ENCODE results near the gene GALNTL6. TPM values are rescaled to one million over a fixed set of nuclear protein-coding genes. Genes with fewer than 3 reads are reported as not detected.

GALNTL6 gene
- total RNA-seq, 1 donor, result under 0.01 TPM

GRCh38 chr4:172650758-172651530, 837.7 kb downstream of the GALNTL6 start:
- no peak overlapping the region for H3K4me2 ChIP-seq (ENCODE audit: insufficient read depth, low read length)
- no peaks in the 10 kb centered on the region for H3K27me3 ChIP-seq (ENCODE audit: insufficient read depth, low read length)
- no peak for DNase-seq (ENCODE audit: insufficient read length, low spot score, missing footprints)
- H2AFZ ChIP-seq (ENCODE audit: low read length), result no peak overlapping the region
- no peaks in the 10 kb centered on the region for H3K36me3 ChIP-seq (ENCODE audit: insufficient read depth, low read length)
- H3K9me3 ChIP-seq (ENCODE audit: low read depth, low read length), result no peaks in the 10 kb centered on the region
- H3K4me1 ChIP-seq (ENCODE audit: insufficient read depth, low read length), result no peaks in the 10 kb centered on the region
- no peaks in the 10 kb centered on the region for H3K79me2 ChIP-seq (ENCODE audit: insufficient read depth, low read length)
- H3K4me3 ChIP-seq (ENCODE audit: insufficient read depth, low read length), result no peak overlapping the region
- TF ChIP-seq CTCF (IDR thresholded peaks at IDR 0.05; ENCODE audit: extremely low read depth, low read depth, low read length), result no peak
- H4K20me1 ChIP-seq (ENCODE audit: insufficient read depth, low read length), result no peaks in the 10 kb centered on the region
- no peak overlapping the region for H3K27ac ChIP-seq (ENCODE audit: low read depth, low read length)

DNA sequence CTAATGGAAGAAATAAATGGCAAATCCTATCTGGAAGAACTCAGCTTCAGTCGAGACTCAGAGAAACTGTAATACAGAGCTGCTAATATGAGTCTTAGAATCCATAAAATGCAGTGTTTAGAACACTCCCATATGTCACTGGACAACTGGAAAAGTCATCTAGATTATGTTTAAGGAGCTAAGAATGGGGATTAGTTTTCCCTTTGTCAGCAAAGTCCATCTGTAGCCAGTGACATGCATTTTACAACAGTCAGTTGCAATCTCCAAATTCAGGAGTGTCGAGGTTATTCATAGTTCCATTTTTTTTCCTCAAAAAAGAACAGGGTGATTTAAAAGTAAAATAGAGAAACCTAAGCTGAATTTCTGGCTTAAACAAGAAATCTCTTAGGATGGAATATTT, 838.8 kb downstream of the GALNTL6 start:
- H3K27ac ChIP-seq (ENCODE audit: low read depth, low read length), result no peak overlapping the region
- no peak for TF ChIP-seq CTCF (IDR thresholded peaks at IDR 0.05; ENCODE audit: extremely low read depth, low read depth, low read length)
- no peak overlapping the region for H3K4me2 ChIP-seq (ENCODE audit: insufficient read depth, low read length)
- no peaks in the 10 kb centered on the region for H3K27me3 ChIP-seq (ENCODE audit: insufficient read depth, low read length)
- H3K4me1 ChIP-seq (ENCODE audit: insufficient read depth, low read length), result no peaks in the 10 kb centered on the region
- no peaks in the 10 kb centered on the region for H3K36me3 ChIP-seq (ENCODE audit: insufficient read depth, low read length)
- H3K79me2 ChIP-seq (ENCODE audit: insufficient read depth, low read length), result no peaks in the 10 kb centered on the region
- H2AFZ ChIP-seq (ENCODE audit: low read length), result no peak overlapping the region
- H4K20me1 ChIP-seq (ENCODE audit: insufficient read depth, low read length), result no peaks in the 10 kb centered on the region
- no peaks in the 10 kb centered on the region for H3K9me3 ChIP-seq (ENCODE audit: low read depth, low read length)
- H3K4me3 ChIP-seq (ENCODE audit: insufficient read depth, low read length), result no peak overlapping the region
- no peak for DNase-seq (ENCODE audit: insufficient read length, low spot score, missing footprints)

- Histone ChIP-seq H3K27me3 (ENCODE audit: insufficient read depth, low read length) (no peaks in the 10 kb centered on the region), H3K4me2 (ENCODE audit: insufficient read depth, low read length) (no peak overlapping the region), H3K36me3 (ENCODE audit: insufficient read depth, low read length) (no peaks in the 10 kb centered on the region), H3K4me1 (ENCODE audit: insufficient read depth, low read length) (no peaks in the 10 kb centered on the region), H3K27ac (ENCODE audit: low read depth, low read length) (no peak overlapping the region), H4K20me1 (ENCODE audit: insufficient read depth, low read length) (no peaks in the 10 kb centered on the region), H2AFZ (ENCODE audit: low read length) (no peak overlapping the region), H3K9me3 (ENCODE audit: low read depth, low read length) (no peaks in the 10 kb centered on the region), H3K79me2 (ENCODE audit: insufficient read depth, low read length) (no peaks in the 10 kb centered on the region), H3K4me3 (ENCODE audit: insufficient read depth, low read length) (no peak overlapping the region)
- no peak for TF ChIP-seq CTCF (IDR thresholded peaks at IDR 0.05; ENCODE audit: extremely low read depth, low read depth, low read length)
- no peak for DNase-seq (ENCODE audit: insufficient read length, low spot score, missing footprints)
Observed at GRCh38 chr4:172652369-172652768, 839.2 kb downstream of the GALNTL6 start.

DNA sequence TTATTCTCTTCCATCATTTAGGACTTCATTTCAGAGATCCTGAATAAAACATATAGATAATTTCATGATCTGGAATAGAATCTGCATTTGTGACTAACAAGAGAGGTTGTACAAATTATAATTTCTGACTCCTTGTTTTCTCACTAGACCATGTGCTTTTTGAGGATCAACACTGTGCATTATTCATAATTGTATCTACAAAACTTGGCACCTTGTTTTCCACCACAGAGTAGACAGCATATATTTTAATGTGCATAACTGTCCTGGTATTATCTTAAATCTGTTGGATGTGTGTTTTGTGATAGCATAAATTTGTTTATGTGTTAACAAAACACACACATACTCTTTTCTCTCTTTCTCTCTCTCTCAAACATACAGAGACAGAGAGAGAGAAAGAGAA, 840.5 kb downstream of the GALNTL6 start:
- no peak for TF ChIP-seq CTCF (IDR thresholded peaks at IDR 0.05; ENCODE audit: extremely low read depth, low read depth, low read length)
- H3K79me2 ChIP-seq (ENCODE audit: insufficient read depth, low read length), result no peaks in the 10 kb centered on the region

More for the DNA sequence above, 840.5 kb downstream of the GALNTL6 start:
- Histone ChIP-seq H4K20me1 (ENCODE audit: insufficient read depth, low read length) (no peaks in the 10 kb centered on the region), H3K4me3 (ENCODE audit: insufficient read depth, low read length) (no peak overlapping the region), H3K4me2 (ENCODE audit: insufficient read depth, low read length) (no peak overlapping the region), H3K27me3 (ENCODE audit: insufficient read depth, low read length) (no peaks in the 10 kb centered on the region), H3K4me1 (ENCODE audit: insufficient read depth, low read length) (no peaks in the 10 kb centered on the region), H3K36me3 (ENCODE audit: insufficient read depth, low read length) (no peaks in the 10 kb centered on the region), H3K27ac (ENCODE audit: low read depth, low read length) (no peak overlapping the region), H2AFZ (ENCODE audit: low read length) (no peak overlapping the region), H3K9me3 (ENCODE audit: low read depth, low read length) (no peaks in the 10 kb centered on the region)
- DNase-seq (ENCODE audit: insufficient read length, low spot score, missing footprints), result no peak

All from osteoblast (primary cell).